Stimulated activated CD4-positive, alpha-beta T cell treated with anti-CD3 and anti-CD28 coated beads, TNF-alpha, amount 100 ng/mL, for 24 hours (primary cell): ENCODE measurements around the gene CHMP3.
"Not testable (repeated sequence)": the region's sequence is repeated elsewhere in the genome, so short reads cannot be mapped to it uniquely, and the experiment has no call there.

Source experiments
- DNase-seq, 3 experiments: peaks; one replicate each; pipeline ENCODE4 v3.0.0-alpha.2; 2020; ENCODE audit warnings: low read depth in 3 of 3

CHMP3 gene

DNA sequence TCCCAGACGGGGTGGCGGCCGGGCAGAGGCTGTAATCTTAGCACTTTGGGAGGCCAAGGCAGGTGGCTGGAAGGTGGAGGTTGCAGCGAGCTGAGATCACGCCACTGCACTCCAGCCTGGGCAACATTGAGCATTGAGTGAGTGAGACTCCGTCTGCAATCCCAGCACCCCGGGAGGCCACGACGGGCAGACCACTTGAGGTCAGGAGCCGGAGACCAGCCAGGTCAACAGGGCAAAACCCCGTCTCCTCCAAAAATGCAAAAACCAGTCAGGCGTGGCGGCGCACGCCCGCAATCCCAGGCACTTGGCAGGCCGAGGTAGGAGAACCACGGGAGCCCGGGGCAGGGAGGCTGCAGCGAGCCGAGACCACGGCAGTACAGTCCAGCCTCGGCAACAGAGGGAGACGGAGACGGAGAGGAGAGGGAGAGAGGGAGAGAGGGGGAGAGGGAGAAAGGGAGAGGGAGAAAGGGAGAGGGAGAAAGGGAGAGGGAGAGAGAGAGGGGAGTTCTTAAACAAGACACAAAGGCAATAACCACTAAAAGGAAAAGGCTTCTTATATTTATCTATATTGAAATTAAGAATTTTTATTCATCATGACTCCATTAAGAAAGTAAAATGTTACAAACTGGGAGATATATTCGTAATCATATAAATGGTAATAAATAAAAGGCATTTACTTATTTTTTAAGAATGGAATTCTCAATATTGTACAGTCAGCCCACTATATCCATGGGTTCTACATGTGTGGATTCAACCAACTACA, 13.1 kb downstream of the CHMP3 start:
- not testable (repeated sequence) for DNase-seq

DNA sequence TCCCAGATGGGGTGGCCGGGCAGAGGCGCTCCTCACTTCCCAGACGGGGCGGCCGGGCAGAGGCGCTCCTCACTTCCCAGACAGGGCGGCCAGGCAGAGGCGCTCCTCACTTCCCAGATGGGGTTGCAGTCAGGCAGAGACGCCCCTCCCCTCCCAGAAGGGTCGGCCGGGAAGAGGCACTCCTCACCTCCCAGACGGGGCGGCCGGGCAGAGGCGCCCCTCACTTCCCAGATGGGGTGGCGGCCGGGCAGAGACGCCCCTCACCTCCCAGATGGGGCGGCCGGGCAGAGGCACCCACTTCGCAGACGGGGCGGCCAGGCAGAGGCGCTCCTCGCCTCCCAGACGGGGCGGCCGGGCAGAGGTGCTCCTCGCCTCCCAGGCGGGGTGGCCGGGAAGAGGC, 13.8 kb downstream of the CHMP3 start:
- not testable (repeated sequence) for DNase-seq

DNA sequence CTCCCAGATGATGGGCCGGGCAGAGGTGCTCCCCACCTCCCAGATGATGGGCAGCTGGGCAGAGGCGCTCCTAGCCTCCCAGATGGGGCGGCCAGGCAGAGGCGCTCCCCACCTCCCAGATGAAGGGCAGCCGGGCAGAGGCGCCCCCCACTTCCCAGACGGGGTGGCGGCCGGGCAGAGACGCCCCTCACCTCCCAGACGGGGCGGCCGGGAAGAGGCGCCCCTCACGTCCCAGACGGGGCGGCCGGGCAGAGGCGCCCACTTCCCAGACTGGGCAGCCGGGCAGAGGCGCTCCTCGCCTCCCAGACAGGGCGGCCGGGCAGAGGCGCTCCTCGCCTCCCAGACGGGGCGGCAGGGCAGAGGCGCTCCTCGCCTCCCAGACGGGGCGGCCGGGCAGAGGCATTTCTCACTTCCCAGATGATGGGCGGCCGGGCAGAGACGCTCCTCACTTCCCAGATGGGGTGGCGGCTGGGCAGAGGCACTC, 14.3 kb downstream of the CHMP3 start:
- not testable (repeated sequence) for DNase-seq

DNA sequence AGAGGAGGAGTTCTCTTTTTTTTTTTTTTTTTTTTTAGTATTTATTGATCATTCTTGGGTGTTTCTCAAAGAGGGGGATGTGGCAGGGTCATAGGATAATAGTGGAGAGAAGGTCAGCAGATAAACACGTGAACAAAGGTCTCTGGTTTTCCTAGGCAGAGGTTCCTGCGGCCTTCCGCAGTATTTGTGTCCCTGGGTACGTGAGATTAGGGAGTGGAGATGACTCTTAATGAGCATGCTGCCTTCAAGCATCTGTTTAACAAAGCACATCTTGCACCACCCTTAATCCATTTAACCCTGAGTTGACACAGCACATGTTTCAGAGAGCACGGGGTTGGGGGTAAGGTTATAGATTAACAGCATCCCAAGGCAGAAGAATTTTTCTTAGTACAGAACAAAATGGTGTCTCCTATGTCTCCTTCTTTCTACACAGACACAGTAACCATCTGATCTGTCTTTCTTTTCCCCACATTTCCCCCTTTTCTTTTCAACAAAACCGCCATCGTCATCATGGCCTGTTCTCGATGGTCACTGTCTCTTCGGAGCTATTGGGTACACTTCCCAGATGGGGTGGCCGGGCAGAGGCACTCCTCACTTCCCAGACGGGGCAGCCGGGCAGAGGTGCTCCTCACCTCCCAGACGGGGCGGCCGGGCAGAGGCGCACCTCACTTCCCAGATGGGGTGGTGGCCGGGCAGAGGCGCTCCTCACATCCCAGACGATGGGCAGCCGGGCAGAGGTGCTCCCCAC, 14.9 kb downstream of the CHMP3 start:
- not testable (repeated sequence) for DNase-seq

DNA sequence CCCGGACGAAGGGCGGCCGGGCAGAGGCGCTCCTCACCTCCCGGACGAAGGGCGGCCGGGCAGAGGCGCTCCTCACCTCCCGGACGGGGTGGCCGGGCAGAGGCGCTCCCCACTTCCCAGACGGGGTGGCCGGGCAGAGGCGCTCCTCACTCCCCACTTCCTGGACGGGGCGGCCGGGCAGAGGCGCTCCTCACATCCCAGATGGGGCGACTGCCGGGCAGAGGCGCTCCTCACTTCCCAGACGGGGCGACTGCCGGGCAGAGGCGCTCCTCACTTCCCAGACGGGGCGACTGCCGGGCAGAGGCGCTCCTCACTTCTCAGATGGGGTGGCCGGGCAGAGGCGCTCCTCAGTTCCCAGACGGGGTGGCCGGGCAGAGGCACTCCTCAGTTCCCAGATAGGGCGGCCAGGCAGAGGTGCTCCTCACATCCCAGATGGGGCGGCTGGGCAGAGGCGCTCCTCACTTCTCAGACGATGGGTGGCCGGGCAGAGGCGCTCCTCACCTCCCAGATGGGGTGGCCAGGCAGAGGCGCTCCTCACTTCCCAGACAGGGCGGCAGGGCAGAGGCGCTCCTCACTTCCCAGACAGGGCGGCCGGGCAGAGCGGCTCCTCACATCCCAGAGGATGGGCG, 17.8 kb downstream of the CHMP3 start:
- not testable (repeated sequence) for DNase-seq

DNA sequence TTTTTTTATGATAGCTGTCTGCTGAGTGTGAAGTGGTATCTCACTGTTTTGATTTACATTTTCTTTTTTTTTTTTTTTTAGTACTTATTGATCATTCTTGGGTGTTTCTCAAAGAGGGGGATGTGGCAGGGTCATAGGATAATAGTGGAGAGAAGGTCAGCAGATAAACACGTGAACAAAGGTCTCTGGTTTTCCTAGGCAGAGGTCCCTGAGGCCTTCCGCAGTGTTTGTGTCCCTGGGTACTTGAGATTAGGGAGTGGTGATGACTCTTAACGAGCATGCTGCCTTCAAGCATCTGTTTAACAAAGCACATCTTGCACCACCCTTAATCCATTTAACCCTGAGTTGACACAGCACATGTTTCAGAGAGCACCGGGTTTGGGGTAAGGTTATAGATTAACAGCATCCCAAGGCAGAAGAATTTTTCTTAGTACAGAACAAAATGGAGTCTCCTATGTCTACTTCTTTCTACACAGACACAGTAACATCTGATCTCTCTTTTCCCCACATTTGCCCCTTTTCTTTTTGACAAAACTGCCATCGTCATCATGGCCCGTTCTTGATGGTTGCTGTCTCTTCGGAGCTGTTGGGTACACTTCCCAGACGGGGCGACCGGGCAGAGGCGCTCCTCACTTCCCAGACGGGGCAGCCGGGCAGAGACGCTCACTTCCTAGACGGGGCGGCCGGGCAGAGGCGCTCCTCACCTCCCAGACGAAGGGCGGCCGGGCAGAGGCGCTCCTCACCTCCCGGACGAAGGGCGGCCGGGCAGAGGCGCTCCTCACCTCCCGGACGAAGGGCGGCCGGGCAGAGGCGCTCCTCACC, 18.8 kb downstream of the CHMP3 start:
- not testable (repeated sequence) for DNase-seq

DNA sequence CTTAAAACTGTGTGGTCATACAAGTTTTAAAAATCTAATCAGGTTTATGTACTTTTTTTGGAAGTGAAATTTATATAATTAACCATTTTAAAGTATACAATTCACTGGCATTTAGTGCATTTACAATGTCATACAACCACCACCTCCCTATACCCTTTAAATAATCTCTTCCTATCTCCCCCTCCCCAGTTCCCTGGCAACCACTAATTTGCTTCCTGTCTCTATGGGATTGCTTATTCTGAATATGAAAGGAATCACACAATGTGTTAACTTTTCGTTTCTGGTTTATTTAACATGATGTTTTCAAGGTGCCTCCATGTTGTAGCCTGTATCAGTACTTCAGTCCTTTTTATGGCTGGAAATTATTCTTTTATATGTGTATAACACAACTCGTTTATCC, 19.4 kb downstream of the CHMP3 start:
- no peak for DNase-seq

DNA sequence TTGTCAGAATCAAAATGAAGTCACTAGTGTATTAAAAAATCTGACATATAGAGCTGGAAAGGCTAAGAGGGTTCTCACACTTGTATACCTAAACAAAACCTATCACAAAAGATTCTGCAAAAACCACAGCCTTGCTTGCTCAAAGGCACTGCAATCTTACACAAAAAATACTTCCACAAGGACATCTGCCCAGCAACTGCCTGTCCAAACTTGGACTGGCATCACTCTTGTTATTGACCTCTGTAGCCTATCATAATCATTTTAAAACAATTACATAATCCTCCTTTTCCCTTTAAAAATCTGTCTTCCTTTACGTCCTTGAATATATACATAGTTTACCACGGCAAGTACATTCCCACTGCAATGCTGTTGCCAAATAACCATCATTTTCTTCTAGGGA, 19.9 kb downstream of the CHMP3 start:
- DNase-seq, result no peak

DNA sequence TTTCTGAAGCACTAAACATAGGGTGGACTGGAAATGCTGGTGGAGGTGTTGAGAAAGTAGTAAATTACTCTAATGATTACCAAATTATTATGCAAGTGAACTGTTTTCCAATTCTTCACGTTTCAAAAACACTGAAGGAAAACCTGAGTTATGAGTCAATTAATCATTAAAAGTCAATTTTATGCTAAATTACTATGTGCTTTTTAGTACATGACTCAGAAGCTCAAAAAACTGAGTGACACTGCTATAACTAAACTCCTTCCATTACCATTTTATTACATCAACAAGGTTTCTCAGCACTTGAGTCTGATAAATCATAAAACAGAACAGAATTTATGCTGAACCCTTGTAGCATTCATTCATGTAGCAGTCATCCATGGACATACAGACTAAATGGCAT, 20.4 kb downstream of the CHMP3 start:
- DNase-seq, result no peak

DNA sequence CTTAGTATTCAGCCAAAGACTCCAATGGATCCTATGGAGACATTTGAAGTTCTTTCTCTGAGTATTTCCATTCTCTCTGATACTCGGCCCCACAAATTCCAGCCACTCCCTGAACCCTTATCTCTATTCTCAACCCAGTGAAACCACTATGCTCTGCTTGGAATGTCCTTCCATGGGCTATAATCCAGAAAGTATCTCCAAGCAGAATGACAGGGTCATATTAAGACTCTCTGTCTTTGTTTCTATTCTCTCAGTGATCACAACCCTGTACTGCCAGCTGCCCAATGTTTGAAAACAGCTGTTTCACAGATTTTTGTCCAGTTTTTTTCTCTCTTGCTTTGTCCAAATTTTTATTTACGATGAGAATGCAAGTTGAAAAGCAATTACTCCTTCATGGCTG, 21.9 kb downstream of the CHMP3 start:
- no peak for DNase-seq

DNA sequence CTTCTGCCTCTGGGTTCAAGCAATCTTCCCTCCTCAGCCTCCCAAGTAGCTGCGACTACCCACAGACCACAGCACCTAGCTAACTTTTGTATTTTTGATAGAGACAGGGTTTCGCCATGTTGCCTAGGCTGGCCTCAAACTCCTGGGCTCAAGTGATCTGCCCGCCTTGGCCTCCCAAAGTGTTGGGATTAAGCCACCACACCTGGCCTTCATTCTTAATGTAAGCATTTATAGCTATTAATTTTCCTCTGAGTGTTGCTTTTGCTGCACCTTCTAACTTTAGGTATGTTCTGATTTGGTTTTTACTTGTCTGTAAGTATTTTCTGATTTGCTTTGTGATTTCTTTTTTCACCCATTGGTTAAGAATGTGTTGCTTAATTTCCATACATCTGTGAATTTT, 29.7 kb downstream of the CHMP3 start:
- no peak for DNase-seq

DNA sequence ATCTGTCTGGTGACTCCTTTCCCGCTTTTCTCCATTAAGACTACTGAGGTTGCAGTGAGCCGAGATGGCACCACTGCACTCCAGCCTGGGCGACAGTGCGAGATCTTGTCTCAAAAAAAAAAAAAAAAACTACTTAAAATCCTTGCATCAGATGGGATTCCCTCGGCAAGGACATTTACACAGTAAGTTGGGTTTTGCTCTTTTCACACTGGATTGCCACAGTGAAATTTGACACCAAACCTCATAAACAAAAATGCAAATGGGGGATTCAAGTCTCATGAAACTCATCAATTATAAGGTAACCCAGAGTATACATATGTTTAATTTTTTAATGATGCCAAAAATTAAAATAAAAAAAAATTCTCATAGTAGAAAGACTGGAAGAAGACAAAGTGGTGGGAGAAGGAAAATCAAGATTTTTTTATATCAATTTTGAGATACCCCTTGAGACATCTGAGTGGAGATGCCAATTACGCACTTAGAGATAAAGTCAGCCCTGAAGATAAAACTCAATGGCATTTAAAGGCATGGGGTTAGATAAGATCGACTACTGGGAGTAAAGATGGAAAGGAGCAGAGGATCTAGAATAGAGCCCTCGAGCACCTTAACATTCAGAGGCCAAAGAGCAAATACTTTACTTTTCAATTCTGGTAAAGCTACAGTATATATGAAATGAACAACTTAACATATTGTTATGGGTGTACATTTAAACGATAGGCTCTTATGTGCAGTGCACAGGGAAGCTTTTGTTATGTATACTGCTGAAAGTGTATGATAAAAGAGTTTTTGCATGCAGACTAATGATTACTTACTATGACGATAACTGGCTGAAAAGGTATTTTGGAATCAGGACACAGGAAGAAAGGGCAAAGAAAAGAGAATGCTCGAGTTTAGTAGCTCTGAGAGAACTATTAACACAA, 37.6 kb downstream of the CHMP3 start:
- no peak for DNase-seq

DNA sequence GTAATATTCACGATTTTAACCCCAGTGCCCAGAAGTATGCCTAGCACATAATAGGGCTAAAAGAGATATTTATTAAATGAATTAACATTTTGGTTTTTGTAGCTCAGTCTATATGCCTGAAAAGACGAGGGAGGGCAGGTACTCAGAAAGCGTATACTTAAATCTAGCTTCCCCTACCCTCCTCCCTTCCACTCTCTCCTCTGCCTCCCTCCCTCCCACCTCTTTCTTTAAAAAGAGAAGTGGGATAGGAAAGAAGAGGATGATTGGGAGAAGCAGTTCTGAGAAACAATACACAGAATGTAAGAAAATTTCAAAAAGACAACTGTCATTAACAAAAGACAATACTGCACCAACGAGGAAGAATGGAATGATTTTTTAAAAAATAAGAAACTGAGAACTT, 39.8 kb downstream of the CHMP3 start:
- no peak for DNase-seq

DNA sequence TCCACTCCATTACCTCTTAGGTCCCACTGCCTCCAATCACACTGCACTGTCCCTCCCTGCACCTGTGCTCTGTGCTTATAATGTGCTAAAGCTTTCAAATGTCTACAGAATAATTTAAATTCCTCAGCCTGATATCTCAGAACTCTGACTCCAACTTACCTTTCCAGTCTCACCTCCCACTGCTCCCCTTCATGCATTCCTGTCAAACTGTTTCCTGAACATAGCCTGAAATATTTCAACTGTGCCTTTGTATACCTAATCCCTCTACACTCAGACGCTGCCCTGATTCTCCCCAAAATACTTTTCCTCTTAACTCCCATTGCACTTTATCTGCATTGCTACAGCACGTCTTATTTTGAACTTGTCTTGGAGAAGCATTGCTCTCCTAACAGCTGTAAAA, 40.5 kb downstream of the CHMP3 start:
- no peak for DNase-seq

DNA sequence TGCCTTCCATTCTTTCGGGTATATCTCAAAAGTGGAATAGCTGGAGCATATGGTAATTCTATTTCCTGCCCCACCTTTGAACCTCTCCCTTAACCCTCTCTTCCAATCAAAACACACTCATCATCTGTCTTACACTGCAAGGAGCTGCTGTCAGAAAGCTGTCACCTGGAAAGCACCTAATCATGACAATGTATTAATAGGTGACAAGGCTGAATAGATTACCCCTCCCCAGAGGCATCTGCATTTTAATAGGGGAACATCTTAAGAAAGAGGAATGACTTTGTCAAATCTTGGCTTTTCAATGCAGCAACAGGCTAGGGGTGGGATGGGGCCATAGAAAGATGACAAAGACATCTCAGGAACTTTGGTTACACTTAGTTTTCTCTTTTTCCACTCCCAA, 41.3 kb downstream of the CHMP3 start:
- no peak for DNase-seq

DNA sequence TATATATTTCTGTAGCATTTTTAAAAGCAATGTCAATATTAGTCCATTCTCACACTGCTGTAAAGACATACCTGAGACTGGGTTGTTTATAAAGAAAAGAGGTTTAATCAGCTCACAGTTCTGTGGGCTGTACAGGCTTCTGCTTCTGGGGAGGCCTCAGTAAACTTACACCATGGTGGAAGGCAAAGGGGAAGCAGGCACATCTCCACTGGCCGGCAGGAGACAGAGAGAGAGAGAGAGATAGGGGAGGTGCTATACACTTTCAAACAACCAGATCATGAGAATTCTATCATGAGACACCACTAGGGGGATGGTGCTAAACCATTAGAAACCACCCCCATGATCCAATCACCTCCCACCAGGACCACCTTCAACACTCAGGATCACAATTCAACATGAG, 43.1 kb downstream of the CHMP3 start:
- DNase-seq, result no peak

DNA sequence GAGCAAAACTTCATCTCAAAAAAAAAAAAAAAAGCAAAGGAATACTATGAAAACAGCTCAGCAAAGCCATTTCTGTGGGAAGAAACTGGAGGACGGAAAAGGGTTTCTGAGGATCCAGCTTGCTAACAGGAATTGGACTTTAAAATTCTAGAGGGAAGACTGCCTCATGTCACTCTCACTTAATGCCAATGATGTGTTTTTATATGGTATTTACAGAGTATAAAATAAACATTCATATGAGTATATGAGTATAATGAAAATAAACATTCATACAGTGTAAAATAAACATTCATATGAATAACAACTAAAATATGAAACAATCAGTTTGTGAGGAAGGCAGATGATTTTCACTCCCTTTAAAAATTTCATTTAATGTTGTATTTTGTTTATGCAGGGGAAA, 43.9 kb downstream of the CHMP3 start:
- no peak for DNase-seq

DNA sequence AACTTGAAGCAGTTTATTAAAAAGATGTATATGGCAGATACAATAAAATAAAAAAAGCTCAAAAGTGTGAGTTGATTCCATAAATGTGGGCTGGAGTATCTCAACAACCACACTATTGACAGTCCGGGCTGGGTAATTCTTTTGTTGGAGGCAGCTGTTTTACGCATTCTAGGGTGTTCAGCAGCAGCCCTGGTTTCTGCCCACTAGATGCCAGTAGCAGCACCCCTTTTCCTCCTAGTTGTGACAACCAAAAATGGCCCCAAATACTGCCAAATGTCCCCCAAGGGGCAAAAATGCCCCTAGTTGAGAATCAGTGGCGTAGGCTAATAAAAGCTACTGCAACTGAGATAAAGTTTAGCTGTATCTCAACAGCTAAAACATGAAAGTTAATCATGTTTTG, 44.8 kb downstream of the CHMP3 start:
- no peak for DNase-seq

DNA sequence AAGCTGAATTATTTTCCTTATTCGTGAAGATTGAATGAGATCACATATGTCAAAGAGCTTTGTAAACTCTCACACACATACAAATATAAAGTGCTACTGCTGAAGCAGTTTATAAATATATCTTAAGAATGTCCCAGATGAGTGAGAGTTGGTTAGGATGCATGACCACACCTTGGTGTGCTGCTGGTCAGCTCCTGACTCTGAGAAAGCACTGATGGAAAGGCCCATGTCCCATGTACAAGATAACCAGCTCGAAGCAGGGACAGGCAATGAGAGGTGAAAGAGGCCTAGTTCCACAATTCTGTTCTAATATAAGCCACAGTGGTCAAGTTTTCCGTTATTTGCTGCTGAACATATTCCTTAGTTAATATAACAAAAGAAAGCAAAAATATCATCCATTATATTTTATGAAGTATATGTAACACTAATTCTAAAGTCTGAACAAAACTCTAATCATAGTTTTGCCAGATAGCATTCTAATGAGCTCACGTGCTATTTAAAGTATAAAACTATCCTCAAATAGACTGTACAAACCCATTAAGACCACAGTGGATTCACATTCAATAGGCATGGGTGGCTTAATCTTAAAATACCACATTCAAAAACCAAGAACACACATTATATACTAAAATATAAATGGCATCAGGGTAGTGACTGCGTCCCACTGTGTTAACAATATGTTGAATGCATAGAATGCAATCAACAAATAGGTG, 49.1 kb downstream of the CHMP3 start:
- no peak for DNase-seq

DNA sequence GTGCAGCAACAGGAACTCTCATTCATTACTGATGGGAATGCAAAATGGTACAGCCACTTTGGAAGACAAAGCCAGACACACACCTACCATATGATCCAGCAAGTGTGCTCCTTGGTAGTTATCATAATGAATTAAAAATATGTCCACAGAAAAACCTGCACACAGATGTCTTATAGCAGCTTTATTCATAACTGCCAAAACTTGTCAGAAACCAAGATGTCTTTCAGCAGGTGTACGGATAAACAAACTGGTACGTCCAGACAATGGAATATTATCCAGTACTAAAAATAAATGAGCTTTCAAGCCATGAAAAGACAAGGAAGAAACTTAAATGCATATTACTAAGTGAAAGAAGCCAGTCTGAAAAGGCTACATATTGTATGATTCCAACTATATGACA, 50.4 kb downstream of the CHMP3 start:
- no peak for DNase-seq
